Activated naive CD4-positive, alpha-beta T cell treated with anti-CD3 and anti-CD28 coated beads, Interleukin-2, amount 10 ng/mL, durations not matched to agents 7 days and 5 days (primary cell): Measurements from ENCODE around the gene ATP2B3.

Experiments used
- CTCF ChIA-PET: fragments of 350-600 bp; sonication (Branson Sonifier 250); formaldehyde crosslinking; loops from one replicate; lab custom pipeline; 2021; ENCODE audit warnings: antibody characterized with exemption; lab: Charles Lee
- DNase-seq: peaks from one replicate; pipeline ENCODE4 v3.0.0-alpha.2; 2020
- H3K27ac Mint-ChIP-seq: one replicate; pipeline ENCODE4 v1.8.0; 2021; ENCODE audit warnings: mild to moderate bottlenecking, moderate library complexity, mixed read lengths
- H3K27me3 Mint-ChIP-seq: one replicate; pipeline ENCODE4 v1.8.0; 2021; ENCODE audit warnings: mild to moderate bottlenecking, mixed read lengths
- H3K36me3 Mint-ChIP-seq: one replicate; pipeline ENCODE4 v1.8.0; 2021; ENCODE audit warnings: mixed read lengths
- H3K4me1 Mint-ChIP-seq: one replicate; pipeline ENCODE4 v1.8.0; 2021; ENCODE audit warnings: mixed read lengths
- H3K4me3 Mint-ChIP-seq: one replicate; pipeline ENCODE4 v1.8.0; 2021; ENCODE audit warnings: mild to moderate bottlenecking, moderate library complexity, mixed read lengths
- H3K9me3 Mint-ChIP-seq: one replicate; pipeline ENCODE4 v1.8.0; 2021; ENCODE audit warnings: mixed read lengths

The ATP2B3 gene

DNA sequence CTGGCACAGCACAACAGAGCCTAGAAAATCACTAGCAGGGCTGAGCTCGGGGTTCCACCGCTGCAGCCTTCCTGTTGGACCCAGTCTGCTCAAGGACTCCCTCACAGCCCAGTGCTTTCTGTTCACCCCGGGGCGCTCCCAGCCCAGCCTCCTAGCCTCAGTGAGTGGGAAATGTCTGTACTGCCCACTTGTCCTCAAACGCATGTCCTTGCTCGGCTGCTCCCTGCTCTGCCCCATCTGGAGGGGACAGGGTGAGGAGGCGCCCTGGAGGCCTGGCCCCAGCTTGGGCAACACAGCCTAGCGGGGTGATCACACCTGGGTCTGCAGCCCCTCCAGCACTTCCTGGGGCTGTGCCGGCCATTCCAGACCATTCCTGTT, 93.4 kb downstream of the ATP2B3 start:
- H3K27ac Mint-ChIP-seq = no peak overlapping the region

DNA sequence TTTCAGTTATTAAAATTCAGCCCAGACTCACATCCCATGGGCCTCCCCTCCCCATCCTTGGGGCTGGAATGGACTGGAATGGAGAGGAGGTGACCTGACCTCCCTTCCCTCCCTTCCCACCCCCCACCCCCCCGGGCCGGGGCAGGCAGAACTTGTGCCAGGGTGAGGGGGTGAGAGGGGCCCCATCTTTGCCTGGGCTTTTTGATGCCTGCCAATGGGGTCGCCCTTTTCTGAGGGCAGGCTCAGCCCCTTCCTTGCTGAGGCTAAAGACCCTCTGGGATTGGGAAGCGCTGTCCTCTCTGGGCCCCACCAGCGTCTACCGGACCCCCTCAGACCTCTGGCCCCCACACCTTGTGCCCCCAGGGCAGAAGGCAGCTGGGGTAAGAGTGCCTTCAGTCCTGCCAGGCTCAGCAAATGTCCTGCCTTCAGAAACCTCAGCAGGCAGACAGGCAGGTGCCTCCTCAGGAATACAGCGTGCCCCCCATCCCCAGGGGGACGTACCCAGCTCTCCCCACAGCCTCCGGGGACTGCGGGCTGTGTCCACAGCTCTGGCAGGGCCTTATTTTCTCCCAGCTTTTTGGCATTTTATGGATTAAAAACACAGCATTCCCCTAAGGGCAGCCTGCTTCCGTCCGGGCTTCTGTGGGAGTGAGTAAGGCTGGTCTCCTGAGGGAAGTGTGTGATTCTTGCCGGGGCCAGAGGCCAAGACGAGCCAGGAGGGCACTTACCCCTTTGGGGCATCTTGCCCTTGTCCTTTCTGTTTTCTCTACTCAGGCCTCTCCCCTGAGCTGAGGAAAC, 94.1 kb downstream of the ATP2B3 start:
- H3K9me3 Mint-ChIP-seq = no peaks in the 10 kb centered on the region
- CTCF ChIA-PET = interaction anchor here (0.7 to 2.5 kb wide), 2 partner anchors 7 to 56 kb away, joined by 3 to 15 read pairs; no protein-coding TSS in a partner anchor
- H3K27ac Mint-ChIP-seq = no peak overlapping the region
- peaks cover 21% of the 10 kb centered on the region for H3K4me1 Mint-ChIP-seq
- no peaks in the 10 kb centered on the region for H3K36me3 Mint-ChIP-seq
- H3K4me3 Mint-ChIP-seq = no peak overlapping the region
- H3K27me3 Mint-ChIP-seq = peaks cover 54% of the 10 kb centered on the region
- no peak for DNase-seq

More for the DNA sequence above, 93.4 kb downstream of the ATP2B3 start:
- Mint-ChIP-seq H3K27me3 (peaks cover 58% of the 10 kb centered on the region), H3K36me3 (no peaks in the 10 kb centered on the region), H3K4me1 (peaks cover 21% of the 10 kb centered on the region), H3K9me3 (no peaks in the 10 kb centered on the region), H3K4me3 (peak overlapping the region; percentile 69)
- CTCF ChIA-PET = interaction anchor here (2.0 to 2.5 kb wide), 2 partner anchors 36 to 57 kb away, joined by 11 to 15 read pairs; partner anchors contain the start of gene DUSP9
- DNase-seq = no peak

DNA sequence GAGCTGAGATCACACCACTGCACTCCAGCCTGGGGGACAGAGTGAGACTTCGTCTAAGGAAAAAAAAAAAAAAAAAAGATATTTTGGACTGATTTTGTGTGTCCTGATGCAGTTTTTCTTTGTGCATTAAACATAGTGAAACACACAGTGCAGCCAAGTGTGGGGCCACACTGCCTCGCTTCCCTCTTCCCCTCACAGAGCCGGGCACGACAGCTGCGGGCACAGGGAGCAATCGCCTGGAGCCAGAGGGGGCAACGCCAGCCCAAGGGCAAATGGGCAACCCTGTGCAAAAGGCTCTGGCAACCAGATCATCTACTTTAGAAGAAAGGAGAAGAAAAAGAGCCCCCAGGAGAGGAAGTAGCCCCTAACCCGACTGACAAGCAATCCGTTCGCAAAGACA, 95.0 kb downstream of the ATP2B3 start:
- Mint-ChIP-seq H3K4me3 (no peak overlapping the region), H3K9me3 (no peaks in the 10 kb centered on the region), H3K27me3 (peaks cover 49% of the 10 kb centered on the region), H3K27ac (no peak overlapping the region), H3K4me1 (peaks cover 21% of the 10 kb centered on the region), H3K36me3 (no peaks in the 10 kb centered on the region)
- no peak for DNase-seq
- CTCF ChIA-PET = interaction anchor here (0.7 kb wide), 1 partner anchor 8 kb away, joined by 3 read pairs; no protein-coding TSS in a partner anchor

DNA sequence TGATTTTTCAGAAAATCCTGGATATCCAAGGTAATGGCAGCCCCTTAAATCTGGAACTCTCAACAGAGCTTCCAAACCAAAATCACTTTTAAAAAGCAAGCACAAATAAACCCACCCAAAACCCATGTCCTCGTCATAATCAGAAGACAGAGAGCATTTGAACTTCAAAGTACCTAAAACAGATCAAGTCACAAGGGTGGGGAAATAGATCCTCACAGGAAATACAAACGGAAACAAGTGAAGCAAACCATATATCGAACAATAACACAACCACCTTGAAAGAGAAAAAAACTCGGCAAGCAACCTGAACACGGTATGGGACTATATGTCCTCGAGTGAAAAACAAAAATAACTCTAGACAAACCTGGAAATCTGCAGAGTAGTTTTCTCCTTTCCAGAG, 97.4 kb downstream of the ATP2B3 start:
- H3K9me3 Mint-ChIP-seq = no peaks in the 10 kb centered on the region
- no peak overlapping the region for H3K4me3 Mint-ChIP-seq
- CTCF ChIA-PET = no interaction called here
- no peaks in the 10 kb centered on the region for H3K36me3 Mint-ChIP-seq
- H3K27ac Mint-ChIP-seq = peak overlapping the region; percentile 79
- peaks cover 43% of the 10 kb centered on the region for H3K27me3 Mint-ChIP-seq
- DNase-seq = no peak
- H3K4me1 Mint-ChIP-seq = peaks cover 16% of the 10 kb centered on the region

DNA sequence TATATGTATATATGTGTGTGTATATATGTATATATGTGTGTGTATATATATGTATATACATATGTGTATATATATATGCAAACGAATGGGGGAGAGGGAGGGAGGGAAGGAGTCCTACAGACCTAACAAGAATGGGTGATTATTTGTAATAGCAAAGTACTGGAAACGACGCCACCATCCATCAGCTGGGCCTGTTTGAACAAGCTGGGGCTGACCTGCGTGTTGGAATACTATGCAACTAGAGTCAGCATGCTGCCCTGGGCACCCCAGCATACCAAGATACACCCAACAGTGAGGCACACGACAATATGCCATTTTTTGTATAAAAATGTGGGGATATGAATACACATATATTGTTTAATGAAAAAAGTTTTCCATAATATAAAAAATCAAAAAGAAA, 103.1 kb downstream of the ATP2B3 start:
- CTCF ChIA-PET = no interaction called here
- no peak for DNase-seq
- Mint-ChIP-seq H3K9me3 (no peaks in the 10 kb centered on the region), H3K4me3 (no peak overlapping the region), H3K27me3 (peaks cover 39% of the 10 kb centered on the region), H3K36me3 (no peaks in the 10 kb centered on the region), H3K27ac (no peak overlapping the region), H3K4me1 (no peaks in the 10 kb centered on the region)

DNA sequence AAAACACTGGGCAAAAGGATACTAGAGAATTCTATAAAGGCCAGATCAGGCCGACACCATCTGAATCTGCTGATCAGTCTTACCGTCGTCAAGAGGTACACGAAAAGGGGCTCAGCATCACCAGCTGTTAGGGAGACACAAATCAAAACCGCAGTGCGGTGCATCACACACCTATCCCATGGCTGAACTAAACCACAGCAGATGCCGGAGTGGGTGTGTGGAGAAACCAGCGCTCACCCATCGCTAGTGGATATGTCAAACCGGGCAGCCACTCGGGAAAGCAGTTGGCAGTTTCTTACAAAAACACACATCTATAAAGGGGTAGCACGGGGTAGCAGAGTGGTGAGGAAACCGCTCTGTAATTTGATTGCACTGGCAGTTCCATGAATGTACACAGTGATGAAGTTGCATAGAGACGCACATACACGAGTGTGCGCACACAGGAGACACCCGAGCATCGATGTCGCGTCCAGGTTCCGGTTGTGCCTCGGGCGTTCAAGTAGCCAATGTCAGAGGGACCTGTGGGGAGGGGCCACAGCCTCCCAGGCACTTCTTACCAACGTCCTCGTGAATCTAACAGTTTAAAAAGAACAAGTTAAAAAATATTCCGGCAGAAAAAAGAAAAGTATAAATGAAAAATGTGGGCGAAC, 104.6 kb downstream of the ATP2B3 start:
- Mint-ChIP-seq H3K4me3 (no peak overlapping the region), H3K27ac (no peak overlapping the region), H3K36me3 (no peaks in the 10 kb centered on the region), H3K9me3 (no peaks in the 10 kb centered on the region), H3K27me3 (peaks cover 37% of the 10 kb centered on the region), H3K4me1 (no peaks in the 10 kb centered on the region)
- DNase-seq = no peak
- CTCF ChIA-PET = no interaction called here

DNA sequence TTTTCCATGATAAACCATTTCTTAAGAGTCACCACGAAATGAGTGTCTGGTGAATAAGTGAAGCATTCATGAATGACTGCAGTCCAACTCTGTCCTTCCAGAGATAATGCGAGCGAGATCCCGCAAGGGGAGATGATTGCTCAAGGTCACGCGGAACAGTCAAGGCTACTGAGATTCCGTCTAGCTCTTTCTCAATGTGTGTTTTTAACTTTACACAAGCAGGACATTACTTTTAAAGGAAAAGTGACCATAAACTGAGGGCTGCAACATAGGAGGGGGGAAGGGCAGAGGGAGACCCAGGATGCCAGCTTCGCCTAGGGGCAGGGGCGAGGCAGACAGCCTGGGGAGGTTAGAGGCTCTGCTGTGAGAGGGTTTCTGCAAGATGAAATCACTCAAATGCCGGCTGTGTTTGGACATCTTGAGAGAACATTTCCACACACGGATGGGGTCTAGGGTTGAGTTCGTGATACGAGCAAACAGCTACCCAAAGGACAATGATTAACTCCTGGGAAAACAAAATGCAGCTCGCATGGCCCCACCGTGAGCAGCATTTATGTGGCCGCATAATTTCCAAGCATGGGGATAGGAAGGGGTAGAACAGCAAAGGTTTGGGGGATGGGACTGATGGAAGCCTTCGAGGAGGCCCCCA, 105.3 kb downstream of the ATP2B3 start:
- Mint-ChIP-seq H3K9me3 (no peaks in the 10 kb centered on the region), H3K4me1 (no peaks in the 10 kb centered on the region), H3K27ac (no peak overlapping the region), H3K27me3 (peaks cover 35% of the 10 kb centered on the region), H3K4me3 (no peak overlapping the region), H3K36me3 (no peaks in the 10 kb centered on the region)
- CTCF ChIA-PET = no interaction called here
- no peak for DNase-seq

DNA sequence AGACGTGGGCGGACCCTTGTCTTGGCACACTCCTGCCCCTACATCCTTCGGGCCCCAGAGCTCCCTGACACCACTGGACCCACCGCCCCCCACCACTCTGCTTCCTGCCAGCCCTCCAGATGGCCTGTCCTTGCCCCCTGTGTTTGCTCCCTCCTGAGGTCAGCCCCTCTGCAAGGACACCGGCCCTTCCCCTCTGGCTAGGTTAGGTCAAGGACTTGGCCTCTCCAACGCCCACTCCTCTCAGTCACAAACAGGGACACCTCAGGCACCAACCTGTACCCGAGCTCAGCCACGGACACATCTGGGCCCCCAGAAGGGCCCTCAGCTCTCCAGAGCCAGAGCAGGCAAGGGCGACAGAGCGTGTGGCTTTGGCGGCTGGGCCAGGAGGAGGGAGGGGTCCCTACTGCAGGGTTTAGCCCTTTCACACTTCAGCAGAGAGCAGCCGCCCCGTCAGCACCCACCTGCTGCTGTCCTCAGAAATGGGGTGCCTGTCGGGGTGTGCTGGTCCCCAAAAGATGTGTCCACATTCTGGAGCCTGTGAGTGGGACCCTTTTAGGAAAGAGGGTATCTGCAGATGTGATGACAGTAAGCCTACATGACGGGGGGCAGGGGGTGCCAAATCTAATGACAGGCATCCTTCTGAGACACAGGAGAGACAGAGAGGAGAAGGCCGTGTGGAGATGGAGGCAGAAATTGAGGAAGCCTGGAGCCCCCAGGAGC, 106.0 kb downstream of the ATP2B3 start:
- Mint-ChIP-seq H3K36me3 (no peaks in the 10 kb centered on the region), H3K4me3 (no peak overlapping the region), H3K27ac (no peak overlapping the region), H3K9me3 (no peaks in the 10 kb centered on the region), H3K27me3 (peaks cover 30% of the 10 kb centered on the region), H3K4me1 (no peaks in the 10 kb centered on the region)
- DNase-seq = no peak
- CTCF ChIA-PET = no interaction called here

DNA sequence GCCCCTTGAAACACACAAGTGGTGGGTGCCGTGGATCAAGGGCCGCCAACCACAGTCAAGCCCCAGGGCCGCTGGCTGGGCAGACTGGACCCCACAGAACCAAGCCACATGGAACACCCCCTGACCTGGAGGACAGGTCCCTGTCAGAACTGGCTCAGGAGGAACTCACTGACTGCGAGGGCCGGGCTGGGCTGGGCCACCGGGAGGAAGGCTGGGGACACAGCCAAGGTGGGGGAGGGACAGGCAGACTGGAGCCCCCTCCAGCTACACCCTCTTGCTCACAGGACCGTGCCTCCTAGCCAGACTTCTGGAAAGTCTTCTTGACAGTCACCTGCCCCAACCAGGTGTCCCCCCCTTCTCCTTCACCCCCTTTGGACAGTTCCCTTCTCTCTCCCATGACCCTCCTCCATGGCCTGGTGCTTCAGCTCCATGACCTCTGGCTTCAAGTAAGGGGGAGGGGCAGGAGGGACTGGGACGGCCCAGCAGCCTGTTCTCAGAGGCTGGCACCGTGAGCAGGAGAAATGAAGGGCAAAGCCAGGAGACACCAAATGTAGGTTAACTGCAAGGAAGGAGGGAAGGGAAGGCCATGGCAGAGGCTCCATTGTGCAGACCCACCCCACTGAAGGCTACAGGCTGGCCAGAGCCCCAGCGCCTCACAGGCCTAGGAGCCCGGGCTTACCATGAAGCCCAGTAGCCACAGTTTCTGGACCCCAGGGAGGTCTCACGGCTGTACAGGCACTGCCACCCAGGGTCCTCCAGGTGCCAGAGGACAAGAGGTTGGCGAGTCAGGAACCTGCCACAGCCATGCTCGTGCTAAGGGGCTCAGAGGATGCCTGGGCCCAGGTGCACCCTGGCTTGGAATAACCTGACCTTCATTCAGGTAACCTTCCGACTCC, 107.0 kb downstream of the ATP2B3 start:
- no peaks in the 10 kb centered on the region for H3K36me3 Mint-ChIP-seq
- DNase-seq = no peak
- CTCF ChIA-PET = no interaction called here
- no peaks in the 10 kb centered on the region for H3K4me1 Mint-ChIP-seq
- no peak overlapping the region for H3K27ac Mint-ChIP-seq
- H3K9me3 Mint-ChIP-seq = no peaks in the 10 kb centered on the region
- H3K4me3 Mint-ChIP-seq = no peak overlapping the region
- peaks cover 23% of the 10 kb centered on the region for H3K27me3 Mint-ChIP-seq

DNA sequence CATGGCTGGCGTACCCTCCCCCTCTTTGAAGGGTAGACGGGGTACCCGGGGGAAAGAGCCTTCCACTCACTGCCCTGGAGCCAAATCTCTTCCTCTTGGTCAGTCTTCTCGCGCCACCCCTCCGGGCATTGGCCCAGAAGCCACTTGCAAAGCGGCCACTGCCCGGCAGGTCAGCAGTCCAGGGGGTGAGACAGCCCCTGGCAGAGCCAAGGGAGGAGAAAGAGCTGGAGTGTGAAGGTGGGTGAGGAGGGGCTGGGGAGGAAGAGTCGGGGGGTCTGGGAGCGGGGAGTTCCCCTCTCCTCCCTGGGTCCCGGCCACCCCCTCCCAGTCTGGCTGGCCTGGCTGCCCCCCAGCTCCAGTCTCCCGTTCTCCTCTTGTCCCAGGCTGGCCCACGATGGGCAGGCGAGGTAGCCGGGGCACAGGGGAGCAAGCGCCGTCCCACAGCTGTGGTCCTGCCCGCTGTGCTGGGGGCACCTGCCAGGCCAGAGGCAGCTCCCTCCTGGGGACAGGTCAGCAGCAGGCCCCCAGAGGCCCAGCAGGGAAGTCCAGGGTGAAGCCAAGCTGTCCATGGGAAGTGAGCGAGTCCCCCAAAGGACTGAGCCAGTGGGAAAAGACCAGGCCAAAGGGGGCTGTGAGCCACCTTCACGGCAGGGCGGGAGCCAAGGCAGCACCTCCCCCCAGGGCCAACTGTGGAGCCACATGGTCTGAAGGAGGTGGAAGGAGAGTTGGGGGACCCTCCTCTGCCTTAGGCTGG, 108.0 kb downstream of the ATP2B3 start:
- DNase-seq = no peak
- H3K4me3 Mint-ChIP-seq = no peak overlapping the region
- no peak overlapping the region for H3K27ac Mint-ChIP-seq
- H3K4me1 Mint-ChIP-seq = no peaks in the 10 kb centered on the region
- CTCF ChIA-PET = no interaction called here
- H3K27me3 Mint-ChIP-seq = peaks cover 31% of the 10 kb centered on the region
- no peaks in the 10 kb centered on the region for H3K9me3 Mint-ChIP-seq
- H3K36me3 Mint-ChIP-seq = no peaks in the 10 kb centered on the region

DNA sequence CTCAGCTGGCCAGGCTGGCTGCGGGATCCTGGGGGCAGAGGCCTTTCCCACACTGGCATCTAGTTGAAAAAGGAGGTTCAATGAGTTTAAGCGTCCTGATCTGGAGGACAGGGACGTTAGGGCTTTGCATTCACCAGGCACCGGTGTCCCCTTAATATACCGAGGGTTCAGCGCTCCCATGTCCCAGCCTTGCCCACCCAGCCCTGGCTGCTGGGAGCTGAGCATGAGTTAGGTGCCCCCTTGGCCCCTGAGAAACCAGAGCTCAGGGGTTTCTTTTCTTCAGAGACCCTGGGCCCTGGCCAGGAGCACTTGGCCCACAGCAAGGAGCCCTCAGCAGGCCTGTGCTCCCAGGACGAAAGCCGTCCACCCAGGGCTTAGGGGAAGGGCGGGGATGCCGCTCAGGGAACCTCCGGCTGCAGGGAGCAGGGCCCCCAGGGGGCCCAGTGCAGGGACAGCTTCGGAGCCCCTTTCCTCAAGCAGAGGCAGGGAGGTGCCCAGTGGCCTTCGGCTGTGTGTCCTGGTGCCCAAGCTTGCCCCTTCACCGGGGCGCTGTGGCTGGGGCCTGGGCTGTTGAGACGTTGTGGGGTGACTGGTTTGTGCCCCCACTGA, 108.7 kb downstream of the ATP2B3 start:
- Mint-ChIP-seq H3K4me1 (no peaks in the 10 kb centered on the region), H3K27ac (no peak overlapping the region), H3K36me3 (no peaks in the 10 kb centered on the region), H3K27me3 (peaks cover 31% of the 10 kb centered on the region), H3K9me3 (no peaks in the 10 kb centered on the region), H3K4me3 (no peak overlapping the region)
- CTCF ChIA-PET = no interaction called here
- no peak for DNase-seq

DNA sequence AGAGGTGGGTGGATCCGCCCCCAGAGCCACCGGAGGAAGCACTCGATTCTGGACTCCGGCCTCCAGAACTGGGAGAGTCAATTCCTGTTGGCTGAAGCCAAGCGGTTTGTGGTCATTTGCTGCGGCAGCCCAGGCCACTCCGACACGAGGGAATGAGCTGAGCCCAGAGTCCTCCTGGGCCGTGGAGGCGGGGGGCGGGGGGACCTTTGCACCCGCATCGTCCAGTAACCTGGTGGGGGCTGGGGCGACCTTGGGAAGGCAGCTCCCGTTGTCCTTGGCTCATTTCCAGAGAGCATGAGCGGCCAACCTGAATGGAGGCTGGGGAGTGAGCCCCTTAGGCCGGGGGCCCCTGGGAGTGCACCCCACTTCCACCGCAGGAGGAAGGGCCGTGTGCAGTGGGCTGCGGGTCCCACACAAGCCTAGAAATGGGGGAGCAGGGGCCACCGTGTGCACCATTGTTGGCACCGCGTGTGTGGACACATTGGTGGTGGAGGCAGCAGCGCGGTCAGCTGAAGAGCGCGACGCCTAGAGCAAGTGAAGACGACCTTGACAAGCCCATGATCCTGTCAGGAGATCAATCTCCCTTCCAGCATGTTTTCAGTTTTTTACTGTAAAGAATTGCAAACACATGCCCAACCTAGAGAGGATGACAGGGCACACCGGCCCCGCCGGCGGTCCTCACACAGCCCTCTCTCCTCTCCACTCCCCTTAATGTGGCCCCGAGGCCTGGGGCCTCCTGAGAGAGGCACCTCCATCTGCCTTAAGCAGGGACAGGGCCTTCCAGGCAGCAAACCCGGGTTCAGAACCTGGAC, 109.6 kb downstream of the ATP2B3 start:
- Mint-ChIP-seq H3K9me3 (no peaks in the 10 kb centered on the region), H3K27me3 (peaks cover 27% of the 10 kb centered on the region)
- CTCF ChIA-PET = no interaction called here

More for the DNA sequence above, 109.6 kb downstream of the ATP2B3 start:
- Mint-ChIP-seq H3K4me1 (no peaks in the 10 kb centered on the region), H3K27ac (no peak overlapping the region), H3K36me3 (no peaks in the 10 kb centered on the region), H3K4me3 (no peak overlapping the region)
- DNase-seq = no peak
